Colonic mucosa (tissue), 4 donors: Measurements from ENCODE around the gene SIPA1L3. TPM values are rescaled to one million over a fixed set of nuclear protein-coding genes. Genes with fewer than 3 reads are reported as not detected.
A peak's percentile ranks its signal among the peaks of the same experiment; 100 is the strongest.

ENCODE experiments used
- DNase-seq: peaks from one replicate; pipeline ENCODE4 v3.0.0-alpha.2; 2020
- H3K27ac ChIP-seq: fragments of 200-600 bp; one replicate; pipeline ENCODE4 v1.8.0; 2021
- H3K27me3 ChIP-seq: fragments of 200-600 bp; one replicate; pipeline ENCODE4 v1.8.0; 2021
- H3K36me3 ChIP-seq: fragments of 200-600 bp; one replicate; pipeline ENCODE4 v1.8.0; 2021
- H3K4me1 ChIP-seq: fragments of 200-600 bp; one replicate; pipeline ENCODE4 v1.8.0; 2021; ENCODE audit warnings: mild to moderate bottlenecking
- H3K4me3 ChIP-seq: fragments of 200-600 bp; one replicate; pipeline ENCODE4 v1.8.0; 2021
- H3K9ac ChIP-seq, 2 donors: one replicate each; pipeline ENCODE4 v1.7.0; 2013; ENCODE audit warnings: control low read depth in 2 of 2, low read depth in 2 of 2, low read length in 2 of 2
- H3K9me3 ChIP-seq: fragments of 200-600 bp; one replicate; pipeline ENCODE4 v1.8.0; 2021
- intact Hi-C: fragments of 100-400 bp; cut with DNase I; formaldehyde crosslinking; loops from one replicate; pipeline ENCODE4 v1.14.1; 2022
- total RNA-seq, 2 donors: library from RNA; stranded (reverse); fragmentation: NEBNext Ultra II Directional in 1 of 2; extraction: Animal tissue kit (Norgen Biotek cat#: 25700) in 1 of 2; gene quantifications; one replicate each; pipeline ENCODE4 v1.2.1, GENCODE V29; 2021
- TF ChIP-seq, protein P1 (sequence below): fragments of 200-600 bp; IDR thresholded peaks from one replicate; pipeline ENCODE4 v1.8.0; 2022; ENCODE audit warnings: antibody characterized with exemption, mild to moderate bottlenecking
- donor health status: healthy.
- donor health status: DM: no; HTN: no; CAD: no.
- donor health status: DM: no; HTN: no; CAD: no.

The SIPA1L3 gene
- total RNA-seq, 2 donors from 2014 or later, result 98.6 to 113 TPM

DNA sequence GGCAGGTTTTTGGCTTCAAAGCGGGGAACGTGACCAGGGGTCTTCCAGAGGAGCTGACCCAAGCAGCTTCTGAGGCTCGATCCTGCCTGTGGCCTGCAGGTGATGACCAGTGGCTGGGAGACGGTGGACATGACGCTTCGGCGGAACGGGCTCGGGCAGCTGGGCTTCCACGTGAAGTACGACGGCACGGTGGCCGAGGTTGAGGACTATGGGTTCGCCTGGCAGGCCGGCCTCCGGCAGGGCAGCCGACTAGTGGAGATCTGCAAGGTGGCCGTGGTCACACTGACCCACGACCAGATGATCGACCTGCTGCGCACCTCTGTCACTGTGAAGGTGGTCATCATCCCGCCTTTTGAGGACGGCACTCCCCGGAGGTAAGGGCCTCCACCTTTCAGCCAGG lies 223.4 kb downstream of the SIPA1L3 start:
- no peaks in the 10 kb centered on the region for H3K4me1 ChIP-seq
- H3K4me3 ChIP-seq, result no peak overlapping the region
- intact Hi-C loops, result no loop called here
- no peak for DNase-seq
- no peak overlapping the region for H3K9ac ChIP-seq
- H3K27ac ChIP-seq, result no peak overlapping the region
- no peaks in the 10 kb centered on the region for H3K9me3 ChIP-seq
- TF ChIP-seq, protein P1, sequence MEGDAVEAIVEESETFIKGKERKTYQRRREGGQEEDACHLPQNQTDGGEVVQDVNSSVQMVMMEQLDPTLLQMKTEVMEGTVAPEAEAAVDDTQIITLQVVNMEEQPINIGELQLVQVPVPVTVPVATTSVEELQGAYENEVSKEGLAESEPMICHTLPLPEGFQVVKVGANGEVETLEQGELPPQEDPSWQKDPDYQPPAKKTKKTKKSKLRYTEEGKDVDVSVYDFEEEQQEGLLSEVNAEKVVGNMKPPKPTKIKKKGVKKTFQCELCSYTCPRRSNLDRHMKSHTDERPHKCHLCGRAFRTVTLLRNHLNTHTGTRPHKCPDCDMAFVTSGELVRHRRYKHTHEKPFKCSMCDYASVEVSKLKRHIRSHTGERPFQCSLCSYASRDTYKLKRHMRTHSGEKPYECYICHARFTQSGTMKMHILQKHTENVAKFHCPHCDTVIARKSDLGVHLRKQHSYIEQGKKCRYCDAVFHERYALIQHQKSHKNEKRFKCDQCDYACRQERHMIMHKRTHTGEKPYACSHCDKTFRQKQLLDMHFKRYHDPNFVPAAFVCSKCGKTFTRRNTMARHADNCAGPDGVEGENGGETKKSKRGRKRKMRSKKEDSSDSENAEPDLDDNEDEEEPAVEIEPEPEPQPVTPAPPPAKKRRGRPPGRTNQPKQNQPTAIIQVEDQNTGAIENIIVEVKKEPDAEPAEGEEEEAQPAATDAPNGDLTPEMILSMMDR, result no peak
- no peaks in the 10 kb centered on the region for H3K36me3 ChIP-seq
- H3K27me3 ChIP-seq, result no peaks in the 10 kb centered on the region

DNA sequence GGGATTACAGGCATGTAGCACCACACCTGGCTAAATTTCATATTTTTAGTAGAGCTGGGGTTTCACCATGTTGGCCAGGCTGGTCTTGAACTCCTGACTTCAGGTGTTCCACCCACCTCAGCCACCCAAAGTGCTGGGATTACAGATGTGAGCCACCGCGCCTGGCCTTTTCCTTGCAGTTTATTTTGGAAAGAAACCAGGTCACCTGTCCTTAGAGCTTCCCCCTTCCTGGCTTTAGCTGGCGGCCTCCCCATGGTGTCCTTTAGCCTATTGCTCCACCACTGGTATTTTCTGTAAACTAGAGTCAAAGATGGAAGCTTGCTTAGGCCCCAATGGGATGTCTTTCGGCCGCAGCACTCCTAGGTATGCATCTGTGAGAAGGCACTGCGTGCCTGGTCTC lies 225.8 kb downstream of the SIPA1L3 start:
- Histone ChIP-seq H3K9ac (no peak overlapping the region), H3K36me3 (no peaks in the 10 kb centered on the region)
- DNase-seq, result no peak

DNA sequence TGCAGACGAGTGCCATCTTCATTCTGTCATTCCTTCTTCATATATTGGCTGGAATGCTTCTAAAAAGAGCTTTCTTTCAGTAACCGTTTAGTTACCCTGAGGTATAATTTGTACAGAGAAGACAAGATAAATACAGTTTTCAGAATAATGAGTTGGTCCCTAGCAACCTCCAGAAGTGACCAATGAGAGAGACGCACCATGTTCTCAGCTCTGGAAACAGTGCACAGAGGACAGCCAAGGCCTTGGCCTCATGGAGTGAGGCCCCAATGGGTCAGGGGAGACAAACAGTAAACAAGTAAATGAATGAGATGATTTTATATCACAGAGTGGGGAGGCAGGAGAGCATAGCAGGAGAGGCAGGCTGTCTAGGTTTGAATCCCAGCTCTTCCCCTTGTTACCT lies 226.3 kb downstream of the SIPA1L3 start:
- H3K9ac ChIP-seq, result no peak overlapping the region
- no peaks in the 10 kb centered on the region for H3K4me1 ChIP-seq
- H3K9me3 ChIP-seq, result no peaks in the 10 kb centered on the region
- DNase-seq, result no peak
- TF ChIP-seq, protein P1, result no peak
- no peaks in the 10 kb centered on the region for H3K27me3 ChIP-seq
- no peak overlapping the region for H3K27ac ChIP-seq
- intact Hi-C loops, result no loop called here
- H3K36me3 ChIP-seq, result no peaks in the 10 kb centered on the region
- H3K4me3 ChIP-seq, result no peak overlapping the region

More for the DNA sequence above, 225.8 kb downstream of the SIPA1L3 start:
- no peak overlapping the region for H3K27ac ChIP-seq
- H3K4me1 ChIP-seq, result no peaks in the 10 kb centered on the region
- TF ChIP-seq, protein P1, result no peak
- no peaks in the 10 kb centered on the region for H3K27me3 ChIP-seq
- intact Hi-C loops, result no loop called here
- no peak overlapping the region for H3K4me3 ChIP-seq
- H3K9me3 ChIP-seq, result no peaks in the 10 kb centered on the region

DNA sequence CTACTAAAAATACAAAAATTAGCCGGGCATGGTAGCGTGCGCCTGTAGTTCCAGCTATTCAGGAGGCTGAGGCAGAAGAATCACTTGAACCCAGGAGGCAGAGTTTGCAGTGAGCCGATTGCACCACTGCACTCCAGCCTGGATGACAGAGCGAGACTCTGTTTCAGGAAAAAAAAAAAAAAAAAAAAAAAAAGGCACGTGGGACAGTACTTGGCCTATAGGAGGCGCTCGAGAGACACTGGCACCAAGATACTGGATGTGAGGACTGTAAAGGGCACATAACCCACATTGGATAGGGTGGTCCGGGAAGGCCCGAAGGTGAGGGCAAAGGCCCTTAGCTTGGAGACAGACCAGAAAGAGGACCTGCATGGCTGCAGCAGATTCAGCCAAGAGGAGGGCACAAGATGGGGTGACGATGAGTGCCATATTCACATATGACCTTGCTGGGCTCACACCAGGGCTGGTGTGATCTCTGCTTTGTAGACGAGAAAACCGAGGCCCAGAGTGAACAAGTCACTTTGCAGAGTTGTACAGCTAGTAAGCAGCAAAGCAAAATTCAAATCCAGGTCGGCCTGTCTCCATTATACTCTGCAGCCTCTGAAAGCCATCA lies 227.6 kb downstream of the SIPA1L3 start:
- intact Hi-C loops, result no loop called here
- no peaks in the 10 kb centered on the region for H3K27me3 ChIP-seq
- no peaks in the 10 kb centered on the region for H3K36me3 ChIP-seq
- no peak overlapping the region for H3K27ac ChIP-seq
- no peak overlapping the region for H3K9ac ChIP-seq
- DNase-seq, result peak; percentile 40
- TF ChIP-seq, protein P1, result peak; percentile 28
- H3K4me1 ChIP-seq, result no peaks in the 10 kb centered on the region
- H3K9me3 ChIP-seq, result no peaks in the 10 kb centered on the region
- no peak overlapping the region for H3K4me3 ChIP-seq

DNA sequence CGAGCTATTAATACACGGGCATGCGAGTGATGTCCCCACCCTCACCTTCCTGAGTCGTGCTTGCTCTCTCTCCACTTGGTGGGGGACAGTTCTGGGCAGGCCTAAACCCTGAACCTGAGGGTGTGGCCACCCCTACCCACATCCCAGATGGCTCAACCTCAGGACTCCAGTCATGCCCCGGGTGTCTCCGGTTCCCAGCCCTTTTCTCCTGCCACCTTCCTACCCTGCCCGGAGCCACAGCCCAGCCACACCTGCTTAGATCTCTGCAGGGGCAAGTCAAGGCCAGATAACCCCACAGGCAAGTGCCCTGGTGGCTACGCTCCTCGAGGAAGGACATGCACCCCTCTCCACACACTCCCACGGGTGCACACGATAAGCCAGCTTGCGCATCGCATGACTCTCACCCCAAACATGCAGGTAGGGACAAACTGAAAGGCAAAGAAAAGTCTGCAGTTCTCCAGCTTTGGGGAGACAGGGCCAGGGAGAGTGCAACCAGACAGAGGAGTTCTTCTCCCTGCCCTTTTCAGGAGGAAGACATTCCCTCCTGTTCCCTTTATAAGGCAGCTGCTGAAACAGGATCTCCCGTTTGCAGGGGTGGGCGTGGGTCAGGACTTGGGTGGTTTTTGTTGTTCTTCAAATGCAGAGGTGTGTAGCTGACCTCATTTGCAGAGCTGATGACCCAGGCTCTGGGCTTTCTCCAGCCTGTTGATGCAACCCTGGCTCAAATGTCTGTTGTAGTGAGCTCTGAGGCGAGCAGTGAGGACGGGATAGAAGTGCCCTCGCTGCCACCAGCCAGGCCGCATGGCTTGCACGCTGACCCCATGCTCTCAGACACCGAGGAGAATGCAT lies 228.4 kb downstream of the SIPA1L3 start:
- H3K9me3 ChIP-seq, result no peaks in the 10 kb centered on the region
- H3K27ac ChIP-seq, result no peak overlapping the region
- TF ChIP-seq, protein P1, result no peak
- intact Hi-C loops, result no loop called here
- DNase-seq, result no peak
- no peaks in the 10 kb centered on the region for H3K4me1 ChIP-seq
- H3K9ac ChIP-seq, result no peak overlapping the region
- no peaks in the 10 kb centered on the region for H3K27me3 ChIP-seq
- H3K36me3 ChIP-seq, result no peaks in the 10 kb centered on the region
- H3K4me3 ChIP-seq, result no peak overlapping the region
